ENCODE data around the gene DNAJC8.

The DNAJC8 gene

DNA sequence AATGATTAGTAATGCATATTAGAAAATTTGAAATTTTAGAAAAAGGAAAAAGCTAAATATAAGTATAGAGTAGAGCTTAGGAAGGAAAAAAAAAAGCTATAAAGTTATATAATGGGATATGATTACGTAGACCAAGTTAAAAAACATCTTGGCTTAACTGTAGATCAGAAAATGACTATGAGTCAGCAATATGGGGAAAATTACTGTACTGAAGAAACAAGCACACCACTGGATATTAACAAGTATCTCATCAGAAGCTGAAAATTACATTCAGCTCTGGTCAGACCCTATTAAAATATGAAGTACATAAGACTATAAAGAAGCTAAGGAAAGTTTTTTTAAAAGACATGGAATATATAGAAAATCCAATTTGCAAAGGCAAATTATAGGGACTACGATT, 19.5 kb downstream of the DNAJC8 start:
- TF ChIP-seq TEAD4 (IDR thresholded peaks at IDR 0.05), result no peak
- no peak for TF ChIP-seq ZBTB7A (IDR thresholded peaks at IDR 0.05; ENCODE audit: low read depth)
- TF ChIP-seq FOXM1 (IDR thresholded peaks at IDR 0.05; ENCODE audit: borderline replicate concordance, low read depth), result no peak
- TF ChIP-seq RAD21 (IDR thresholded peaks at IDR 0.05; ENCODE audit: low read depth), result no peak
- no peak for TF ChIP-seq NFIC (IDR thresholded peaks at IDR 0.05)
- no peak for TF ChIP-seq EGR1 (IDR thresholded peaks at IDR 0.05)

DNA sequence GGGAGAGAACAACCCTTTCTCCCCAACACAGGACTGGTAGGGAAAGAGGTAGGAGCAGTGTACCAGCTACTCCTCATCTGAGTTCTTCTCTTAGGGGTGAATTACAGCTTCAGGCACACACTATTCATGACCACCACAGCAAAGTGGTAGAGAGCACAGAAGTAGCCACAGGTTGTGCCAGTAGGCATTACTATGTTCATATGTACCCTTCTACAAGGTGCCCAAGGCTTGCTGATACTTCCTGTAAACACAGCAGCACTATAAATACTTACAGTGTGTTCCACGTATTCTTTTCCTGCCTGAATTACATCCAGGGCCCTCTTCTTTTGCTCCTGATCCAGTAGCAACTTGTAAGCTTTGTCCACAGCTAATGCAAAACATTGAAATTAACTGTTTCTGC, 23.1 kb downstream of the DNAJC8 start:
- TF ChIP-seq TEAD4 (IDR thresholded peaks at IDR 0.05) (no peak), FOXM1 (IDR thresholded peaks at IDR 0.05; ENCODE audit: borderline replicate concordance, low read depth) (no peak), USF1 (IDR thresholded peaks at IDR 0.05) (no peak), TCF12 (IDR thresholded peaks at IDR 0.05; ENCODE audit: low read depth) (no peak), NFIC (IDR thresholded peaks at IDR 0.05) (no peak), CEBPB (IDR thresholded peaks at IDR 0.05) (no peak), ZBTB7A (IDR thresholded peaks at IDR 0.05; ENCODE audit: low read depth) (no peak), RAD21 (IDR thresholded peaks at IDR 0.05; ENCODE audit: low read depth) (no peak), CREB1 (IDR thresholded peaks at IDR 0.05; ENCODE audit: low read depth) (no peak), EP300 (IDR thresholded peaks at IDR 0.05; ENCODE audit: borderline replicate concordance) (no peak), YY1 (IDR thresholded peaks at IDR 0.05; ENCODE audit: low read depth) (no peak), EGR1 (IDR thresholded peaks at IDR 0.05) (no peak)
- TF ChIP-seq, protein P1, sequence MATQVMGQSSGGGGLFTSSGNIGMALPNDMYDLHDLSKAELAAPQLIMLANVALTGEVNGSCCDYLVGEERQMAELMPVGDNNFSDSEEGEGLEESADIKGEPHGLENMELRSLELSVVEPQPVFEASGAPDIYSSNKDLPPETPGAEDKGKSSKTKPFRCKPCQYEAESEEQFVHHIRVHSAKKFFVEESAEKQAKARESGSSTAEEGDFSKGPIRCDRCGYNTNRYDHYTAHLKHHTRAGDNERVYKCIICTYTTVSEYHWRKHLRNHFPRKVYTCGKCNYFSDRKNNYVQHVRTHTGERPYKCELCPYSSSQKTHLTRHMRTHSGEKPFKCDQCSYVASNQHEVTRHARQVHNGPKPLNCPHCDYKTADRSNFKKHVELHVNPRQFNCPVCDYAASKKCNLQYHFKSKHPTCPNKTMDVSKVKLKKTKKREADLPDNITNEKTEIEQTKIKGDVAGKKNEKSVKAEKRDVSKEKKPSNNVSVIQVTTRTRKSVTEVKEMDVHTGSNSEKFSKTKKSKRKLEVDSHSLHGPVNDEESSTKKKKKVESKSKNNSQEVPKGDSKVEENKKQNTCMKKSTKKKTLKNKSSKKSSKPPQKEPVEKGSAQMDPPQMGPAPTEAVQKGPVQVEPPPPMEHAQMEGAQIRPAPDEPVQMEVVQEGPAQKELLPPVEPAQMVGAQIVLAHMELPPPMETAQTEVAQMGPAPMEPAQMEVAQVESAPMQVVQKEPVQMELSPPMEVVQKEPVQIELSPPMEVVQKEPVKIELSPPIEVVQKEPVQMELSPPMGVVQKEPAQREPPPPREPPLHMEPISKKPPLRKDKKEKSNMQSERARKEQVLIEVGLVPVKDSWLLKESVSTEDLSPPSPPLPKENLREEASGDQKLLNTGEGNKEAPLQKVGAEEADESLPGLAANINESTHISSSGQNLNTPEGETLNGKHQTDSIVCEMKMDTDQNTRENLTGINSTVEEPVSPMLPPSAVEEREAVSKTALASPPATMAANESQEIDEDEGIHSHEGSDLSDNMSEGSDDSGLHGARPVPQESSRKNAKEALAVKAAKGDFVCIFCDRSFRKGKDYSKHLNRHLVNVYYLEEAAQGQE (IDR thresholded peaks at IDR 0.05; ENCODE audit: low read depth), result no peak

- TF ChIP-seq YY1 (IDR thresholded peaks at IDR 0.05; ENCODE audit: low read depth), result no peak
- no peak for TF ChIP-seq CREB1 (IDR thresholded peaks at IDR 0.05; ENCODE audit: low read depth)
- no peak for TF ChIP-seq FOXM1 (IDR thresholded peaks at IDR 0.05; ENCODE audit: borderline replicate concordance, low read depth)
- TF ChIP-seq EP300 (IDR thresholded peaks at IDR 0.05; ENCODE audit: borderline replicate concordance), result no peak
- TF ChIP-seq TAF1 (IDR thresholded peaks at IDR 0.05; ENCODE audit: low read depth), result no peak
- TF ChIP-seq RAD21 (IDR thresholded peaks at IDR 0.05; ENCODE audit: low read depth), result peak; percentile 71
Measured at GRCh38 chr1:28208818-28209441, 23.9 kb downstream of the DNAJC8 start.

DNA sequence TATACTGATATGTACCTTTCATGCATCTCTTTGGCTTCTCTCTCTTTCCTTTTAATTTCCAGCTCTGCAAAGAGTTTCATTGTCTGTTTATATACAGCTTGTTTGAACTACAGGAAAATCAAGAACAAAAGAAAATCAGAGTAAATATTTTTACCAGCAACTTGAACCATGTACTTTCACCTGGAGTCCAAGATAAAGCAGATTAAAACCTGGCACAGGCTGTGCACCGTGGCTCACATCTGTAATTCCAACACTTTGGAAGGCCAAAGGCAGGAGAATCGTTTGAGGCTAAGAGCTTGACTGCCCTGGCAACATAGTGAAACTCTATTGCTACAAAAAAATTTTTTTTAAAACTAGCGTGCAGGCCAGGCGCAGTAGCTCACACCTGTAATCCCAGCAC, 27.6 kb downstream of the DNAJC8 start:
- no peak for TF ChIP-seq TCF12 (IDR thresholded peaks at IDR 0.05; ENCODE audit: low read depth)
- no peak for TF ChIP-seq ZBTB7A (IDR thresholded peaks at IDR 0.05; ENCODE audit: low read depth)
- no peak for TF ChIP-seq RAD21 (IDR thresholded peaks at IDR 0.05; ENCODE audit: low read depth)
- TF ChIP-seq, protein P1 (IDR thresholded peaks at IDR 0.05; ENCODE audit: low read depth), result no peak
- TF ChIP-seq USF1 (IDR thresholded peaks at IDR 0.05), result no peak
- no peak for TF ChIP-seq TEAD4 (IDR thresholded peaks at IDR 0.05)
- no peak for TF ChIP-seq EGR1 (IDR thresholded peaks at IDR 0.05)
- TF ChIP-seq FOXM1 (IDR thresholded peaks at IDR 0.05; ENCODE audit: borderline replicate concordance, low read depth), result no peak
- TF ChIP-seq CREB1 (IDR thresholded peaks at IDR 0.05; ENCODE audit: low read depth), result no peak
- no peak for TF ChIP-seq MAX (IDR thresholded peaks at IDR 0.05)
- TF ChIP-seq CEBPB (IDR thresholded peaks at IDR 0.05), result no peak
- TF ChIP-seq TAF1 (IDR thresholded peaks at IDR 0.05; ENCODE audit: low read depth), result no peak
- no peak for TF ChIP-seq NFIC (IDR thresholded peaks at IDR 0.05)

DNA sequence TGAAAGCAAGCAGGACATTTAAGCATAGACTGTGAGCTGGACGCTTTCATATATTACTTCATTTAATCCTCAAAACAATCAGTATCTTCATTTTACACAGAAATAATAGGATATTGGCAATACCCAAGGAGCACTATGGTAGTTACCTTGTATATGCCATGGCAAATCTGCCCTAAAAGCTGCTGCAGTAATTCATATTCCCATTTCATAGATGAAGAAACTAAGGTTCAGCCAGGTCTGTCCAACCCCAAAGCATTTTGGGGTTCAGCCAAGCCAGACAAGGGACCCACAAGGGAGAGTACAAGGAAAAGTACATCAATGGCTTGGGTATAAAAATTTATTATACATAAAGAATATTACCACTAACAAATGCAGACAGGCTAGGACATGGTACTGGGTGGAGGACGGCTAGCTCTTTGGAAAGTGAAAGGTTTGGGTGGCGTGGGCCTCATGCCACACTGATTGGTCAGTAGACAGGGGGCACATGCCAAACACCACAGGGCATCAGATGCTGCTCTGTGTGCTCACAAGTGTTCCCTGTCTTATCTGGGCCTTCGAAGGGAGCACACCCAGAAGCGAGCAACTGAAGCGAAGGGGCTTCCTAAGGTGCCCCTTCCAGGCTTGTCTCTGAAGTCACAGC, 32.5 kb downstream of the DNAJC8 start:
- TF ChIP-seq RAD21 (IDR thresholded peaks at IDR 0.05; ENCODE audit: low read depth) (no peak), TCF12 (IDR thresholded peaks at IDR 0.05; ENCODE audit: low read depth) (no peak), NFIC (IDR thresholded peaks at IDR 0.05) (no peak)
